AG20443 (cell line): ENCODE data around the gene TIAM2.
"Not testable (repeated sequence)": the region's sequence is repeated elsewhere in the genome, so short reads cannot be mapped to it uniquely, and the experiment has no call there.

Experiments used
- DNase-seq: peaks from one replicate; pipeline ENCODE4 v3.0.0; 2012; ENCODE audit warnings: low spot score, mixed read lengths

Gene TIAM2

DNA sequence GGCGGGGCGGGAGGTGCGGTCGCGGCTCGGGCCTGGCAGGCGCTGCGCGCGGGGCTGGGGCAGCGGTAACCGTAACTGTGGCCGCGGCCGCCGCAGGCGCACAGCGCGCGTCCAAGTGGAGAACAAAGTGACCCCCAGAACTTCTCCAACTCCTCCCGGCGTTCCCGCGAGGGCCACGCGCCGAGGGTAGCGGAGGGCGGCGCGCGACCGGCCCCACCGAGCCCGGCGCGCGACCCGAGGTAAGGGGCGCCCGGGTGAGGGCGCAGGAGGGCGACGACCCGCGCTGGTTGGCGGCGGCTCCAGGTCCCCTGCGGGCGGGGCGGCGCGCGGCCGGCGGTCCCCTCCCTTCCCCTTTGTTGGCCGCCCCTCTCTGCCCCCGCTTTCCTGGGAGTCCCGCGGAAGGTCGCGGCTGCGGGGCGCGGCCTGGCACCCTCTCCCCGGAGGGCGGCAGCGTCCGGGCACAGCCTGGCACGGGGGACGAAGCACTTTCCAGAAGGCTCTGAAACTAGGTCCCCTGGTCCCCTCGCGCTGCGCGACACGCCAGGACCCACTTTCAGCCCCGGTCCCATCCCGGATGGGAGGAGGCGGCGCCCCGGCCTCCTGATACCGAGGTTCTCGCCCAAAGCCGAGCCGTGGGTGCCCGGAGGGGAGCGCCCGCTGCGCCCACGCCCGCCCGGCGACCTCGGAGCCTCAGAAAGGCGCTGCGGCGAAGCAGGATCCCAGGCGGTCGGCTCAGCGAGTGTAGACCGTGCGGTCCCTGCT is at the start of gene TIAM2:
Gene TIAM2 (plus strand): TSS at position 62 of the 762 bp plus-strand sequence. CDS start 133,909 bp downstream, outside the sequence.
- peak; percentile 75 for DNase-seq

- no peak for DNase-seq
Measured at GRCh38 chr6:154950979-154951344, 44.2 kb upstream of the TIAM2 start.

DNA sequence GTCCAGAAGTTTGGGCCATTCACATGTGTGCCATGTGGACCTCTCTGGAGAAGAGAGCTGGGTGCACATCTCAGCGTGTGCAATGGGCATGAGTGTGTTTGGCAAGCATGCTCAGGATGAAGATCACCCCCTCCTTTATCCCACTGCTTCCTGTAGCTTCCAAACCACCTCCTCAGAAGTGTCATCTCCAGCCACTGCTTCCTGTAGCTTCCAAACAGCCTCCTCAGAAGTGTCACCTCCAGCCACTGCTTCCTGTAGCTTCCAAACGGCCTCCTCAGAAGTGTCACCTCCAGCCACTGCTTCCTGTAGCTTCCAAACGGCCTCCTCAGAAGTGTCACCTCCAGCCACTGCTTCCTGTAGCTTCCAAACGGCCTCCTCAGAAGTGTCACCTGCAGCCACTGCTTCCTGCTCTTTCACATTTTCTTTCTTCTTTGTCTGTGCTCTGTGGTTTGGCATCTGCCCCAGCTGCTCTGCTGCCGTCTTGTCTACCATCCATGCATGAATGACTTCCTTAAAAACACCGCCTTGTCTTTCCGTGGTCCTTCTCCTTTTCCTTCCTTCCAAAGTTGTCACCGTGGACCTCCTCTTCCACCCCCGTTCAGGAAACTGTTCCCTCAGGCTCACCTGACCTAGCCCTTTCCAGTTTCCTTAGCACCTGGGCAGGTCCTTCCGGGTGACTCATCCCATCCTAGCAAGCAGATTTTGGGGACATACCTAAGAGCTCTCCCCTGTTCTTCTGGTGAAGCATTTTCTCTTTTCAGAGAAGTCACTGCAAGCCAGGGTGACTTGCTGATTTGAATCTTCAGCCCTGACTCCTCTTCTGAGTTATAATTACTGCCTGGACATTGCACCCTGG is 43.5 kb upstream of the TIAM2 start:
- no peak for DNase-seq

- no peak for DNase-seq
Measured at GRCh38 chr6:154953644-154954043, 41.5 kb upstream of the TIAM2 start.

DNA sequence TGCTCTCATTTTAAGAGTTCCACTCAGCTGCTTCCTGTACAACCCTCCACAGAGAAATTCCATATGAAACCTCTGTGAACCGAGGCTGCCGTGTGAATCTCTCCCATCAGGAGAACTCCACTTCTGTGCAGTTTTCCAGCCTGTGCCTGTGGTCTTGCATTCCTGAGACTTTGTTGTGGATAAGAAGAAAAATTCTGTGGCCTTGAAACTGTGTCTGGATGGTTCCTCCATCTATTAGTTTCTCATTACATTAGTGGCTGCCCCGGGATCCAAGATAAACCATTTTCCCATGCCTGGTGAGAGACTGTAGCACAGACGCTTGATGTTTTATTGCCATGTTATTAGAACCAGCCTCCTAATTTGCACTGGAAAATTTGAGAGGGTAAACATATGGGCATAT is 40.8 kb upstream of the TIAM2 start:
- no peak for DNase-seq

- no peak for DNase-seq
Measured at GRCh38 chr6:154956771-154957522, 38.2 kb upstream of the TIAM2 start.

DNA sequence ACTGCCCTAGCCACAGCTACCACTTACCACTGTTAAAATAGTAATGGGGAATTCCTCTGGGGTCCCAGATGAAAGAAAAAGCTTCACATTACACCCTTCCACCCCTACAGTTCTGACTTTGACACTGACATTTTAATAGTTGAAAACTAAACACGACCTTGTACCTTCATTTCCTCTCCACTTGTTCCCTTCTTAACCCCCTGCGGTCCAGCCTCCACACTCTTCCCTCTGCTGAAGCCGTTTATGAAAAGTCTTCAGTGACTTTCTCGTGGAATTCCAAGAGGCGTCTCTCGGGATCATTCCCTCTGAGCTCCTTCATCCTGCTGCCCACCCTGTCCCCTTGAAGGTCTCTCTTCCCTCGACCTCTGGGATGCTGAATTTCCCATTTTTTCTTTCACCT is 36.6 kb upstream of the TIAM2 start:
- no peak for DNase-seq

- DNase-seq: no peak
Measured at GRCh38 chr6:154960299-154960843, 34.7 kb upstream of the TIAM2 start.

- no peak for DNase-seq
Measured at GRCh38 chr6:154960854-154961530, 34.1 kb upstream of the TIAM2 start.

DNA sequence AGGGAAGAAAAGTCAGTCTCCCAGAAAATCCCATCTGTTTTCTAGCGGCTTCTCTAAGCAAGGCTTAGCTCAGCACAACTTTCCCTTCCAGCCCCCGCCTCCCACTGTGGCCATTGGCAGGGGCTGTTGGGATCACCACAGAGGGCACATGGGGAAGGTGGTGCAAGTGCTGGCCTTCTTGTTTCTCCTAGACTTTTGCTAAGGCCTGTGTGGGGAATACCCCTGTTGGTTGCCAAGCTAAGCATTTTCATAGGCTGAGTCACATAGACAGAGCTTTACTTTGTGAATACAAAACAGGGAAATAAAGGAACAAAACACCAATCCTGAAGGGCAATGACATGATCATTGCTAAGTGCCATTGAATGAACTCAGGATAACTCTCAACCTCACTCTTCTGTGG is 32.4 kb upstream of the TIAM2 start:
- DNase-seq: peak; percentile 89

GRCh38 chr6:154966065-154966770 is 28.9 kb upstream of the TIAM2 start:
- not testable (repeated sequence) for DNase-seq

DNA sequence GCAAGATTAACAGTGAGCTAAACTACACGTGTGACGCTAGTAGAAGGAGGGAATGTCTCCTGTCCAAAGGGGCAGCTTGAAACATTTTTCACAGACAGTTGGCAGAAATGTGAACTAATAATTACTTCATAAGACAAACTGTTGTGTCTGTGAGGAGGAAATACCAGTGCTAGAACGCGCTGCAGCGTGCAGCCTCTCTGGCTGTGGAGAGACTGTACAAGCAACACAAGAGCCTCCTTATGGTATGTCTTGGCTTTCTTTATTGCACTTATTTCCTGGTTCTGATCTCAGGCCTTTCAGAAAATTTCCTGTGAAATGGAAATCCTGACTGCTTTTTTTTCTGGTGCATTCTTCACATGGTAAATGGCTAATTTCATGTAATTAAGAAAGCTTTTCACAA is 25.3 kb upstream of the TIAM2 start:
- no peak for DNase-seq

DNA sequence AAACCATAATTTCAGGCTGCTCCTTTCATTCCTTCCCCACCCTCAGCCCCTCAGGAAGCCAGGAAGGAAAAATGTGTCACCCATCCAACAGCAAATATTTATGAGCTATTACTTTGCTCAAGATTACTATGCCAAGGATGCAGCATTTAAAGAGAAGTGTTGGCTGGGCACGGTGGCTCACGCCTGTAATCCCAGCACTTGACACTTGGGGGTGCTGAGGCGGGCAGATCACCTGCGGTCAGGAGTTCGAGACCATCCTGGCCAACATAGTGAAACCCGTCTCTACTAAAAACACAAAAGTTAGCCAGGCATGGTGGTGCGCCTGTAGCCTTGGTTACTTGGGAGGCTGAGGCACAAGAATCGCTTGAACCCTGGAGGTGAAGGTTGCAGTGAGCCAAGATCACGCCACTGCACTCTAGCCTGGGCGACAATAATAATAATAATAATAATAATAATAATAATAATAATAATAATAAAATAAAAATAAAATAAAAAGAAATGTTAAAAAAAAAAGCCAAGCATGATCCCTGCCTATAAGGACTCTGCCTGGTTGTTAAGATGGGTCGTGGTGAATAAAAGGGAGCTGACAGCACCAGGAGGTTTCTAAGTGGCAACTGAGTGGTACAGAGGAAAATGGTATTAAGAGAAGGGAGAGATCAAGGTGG is 20.5 kb upstream of the TIAM2 start:
- DNase-seq: no peak

- DNase-seq: no peak
Measured at GRCh38 chr6:154977588-154977987, 17.5 kb upstream of the TIAM2 start.

DNA sequence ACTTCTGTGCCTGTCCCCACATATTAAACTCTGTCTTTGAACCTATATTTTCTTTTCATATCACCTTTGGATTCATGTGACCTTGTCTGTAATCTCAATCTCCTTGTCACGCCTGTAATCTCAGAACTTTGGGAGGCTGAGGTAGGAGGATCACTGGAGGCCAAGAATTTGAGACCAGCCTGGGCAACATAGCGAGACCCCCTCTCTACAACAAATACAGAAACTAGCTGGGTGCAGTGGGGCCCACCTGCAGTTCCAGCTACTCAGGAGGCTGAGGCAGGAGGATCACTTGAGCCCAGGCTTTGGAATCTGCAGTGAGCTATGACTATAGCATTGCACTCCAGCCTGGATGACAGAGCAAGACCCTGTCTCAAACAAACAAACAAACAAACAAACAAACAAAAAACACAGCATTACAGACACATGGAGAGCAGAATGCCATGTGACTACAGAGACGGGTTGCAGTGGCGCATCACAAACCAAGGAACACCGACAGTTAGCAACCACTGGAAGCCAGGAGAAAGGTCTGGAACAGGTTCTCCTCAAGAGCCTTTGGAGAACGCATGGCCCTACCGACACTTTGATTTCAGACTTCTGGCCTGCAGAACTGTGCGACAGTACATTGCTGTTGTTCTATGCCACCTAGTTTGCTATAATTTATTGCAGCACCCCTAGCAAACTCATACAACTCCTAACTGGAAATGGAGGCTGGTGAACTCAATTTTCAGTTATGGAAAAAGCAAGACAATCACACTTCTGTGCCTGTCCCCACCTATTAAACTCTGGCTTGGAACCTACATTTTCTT is 14.6 kb upstream of the TIAM2 start:
- DNase-seq: no peak

DNA sequence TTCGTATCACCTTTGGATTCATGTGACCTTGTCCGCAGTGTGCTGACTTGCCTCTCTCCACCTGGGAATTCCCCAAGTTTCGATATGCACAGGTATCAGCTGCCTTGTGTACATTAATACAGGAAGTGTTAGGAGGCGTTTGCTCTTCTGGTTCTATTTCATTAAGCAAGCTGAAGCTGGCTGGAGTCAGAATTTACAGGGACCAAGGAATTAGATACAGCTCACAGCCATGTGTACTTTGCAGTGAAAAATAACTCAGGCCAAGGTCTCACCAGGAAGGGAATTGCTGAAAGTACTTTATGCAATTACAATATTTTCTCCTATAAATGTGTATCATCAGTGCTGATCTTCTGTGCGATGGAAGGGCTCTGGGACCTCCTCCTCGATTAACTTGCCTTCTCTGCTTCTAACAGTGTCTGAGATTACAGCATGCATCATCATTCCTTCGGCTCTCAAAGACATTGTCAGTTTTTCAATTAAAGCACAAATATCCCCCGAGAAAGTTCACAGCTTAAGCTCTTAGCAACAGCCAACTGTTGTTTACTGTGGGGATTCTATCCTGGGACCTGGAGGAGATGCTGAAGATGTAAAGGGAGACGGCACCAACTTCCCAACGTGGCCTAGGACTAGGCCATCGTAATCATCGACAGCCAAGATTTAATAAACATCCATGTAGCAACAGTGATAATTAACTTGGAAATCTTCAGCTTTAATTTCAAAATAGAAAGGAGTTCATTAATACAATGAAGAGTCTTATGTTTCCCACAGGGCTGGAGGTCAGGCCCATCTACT is 13.8 kb upstream of the TIAM2 start:
- DNase-seq: no peak

- DNase-seq: no peak
Measured at GRCh38 chr6:154984146-154984545, 11.0 kb upstream of the TIAM2 start.

DNA sequence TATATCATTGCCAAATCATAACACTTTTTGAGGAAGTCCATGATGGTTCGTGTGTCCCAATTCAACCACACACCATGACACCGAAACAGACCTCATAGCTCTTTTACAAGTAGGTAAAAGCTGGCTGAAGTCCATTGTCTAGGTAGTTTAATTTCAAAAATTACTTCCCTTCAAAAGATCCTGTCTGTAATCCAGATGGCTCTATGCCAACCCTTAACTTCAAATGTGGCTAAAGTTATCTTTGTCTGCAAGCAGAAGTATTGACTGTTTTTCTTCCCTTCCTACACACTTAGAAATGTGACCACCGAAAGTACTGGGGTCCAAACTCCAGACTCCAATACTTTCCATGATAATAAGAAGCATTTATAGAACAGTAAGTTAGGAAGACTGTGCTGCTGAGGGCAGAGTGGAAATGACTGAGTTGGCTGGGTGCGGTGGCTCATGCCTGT is 8.3 kb upstream of the TIAM2 start:
- no peak for DNase-seq

GRCh38 chr6:154989448-154989847 is 5.7 kb upstream of the TIAM2 start:
- no peak for DNase-seq
